HUDEP-2 (cell line): ENCODE data around the gene ZG16B.

Experiments
- DNase-seq, 76 experiments: peaks; one replicate each; lab custom pipeline; 2025; ENCODE audit not compliant: unreplicated experiment in 76 of 76; lab: John Stamatoyannopoulos, UW

The ZG16B gene

DNA sequence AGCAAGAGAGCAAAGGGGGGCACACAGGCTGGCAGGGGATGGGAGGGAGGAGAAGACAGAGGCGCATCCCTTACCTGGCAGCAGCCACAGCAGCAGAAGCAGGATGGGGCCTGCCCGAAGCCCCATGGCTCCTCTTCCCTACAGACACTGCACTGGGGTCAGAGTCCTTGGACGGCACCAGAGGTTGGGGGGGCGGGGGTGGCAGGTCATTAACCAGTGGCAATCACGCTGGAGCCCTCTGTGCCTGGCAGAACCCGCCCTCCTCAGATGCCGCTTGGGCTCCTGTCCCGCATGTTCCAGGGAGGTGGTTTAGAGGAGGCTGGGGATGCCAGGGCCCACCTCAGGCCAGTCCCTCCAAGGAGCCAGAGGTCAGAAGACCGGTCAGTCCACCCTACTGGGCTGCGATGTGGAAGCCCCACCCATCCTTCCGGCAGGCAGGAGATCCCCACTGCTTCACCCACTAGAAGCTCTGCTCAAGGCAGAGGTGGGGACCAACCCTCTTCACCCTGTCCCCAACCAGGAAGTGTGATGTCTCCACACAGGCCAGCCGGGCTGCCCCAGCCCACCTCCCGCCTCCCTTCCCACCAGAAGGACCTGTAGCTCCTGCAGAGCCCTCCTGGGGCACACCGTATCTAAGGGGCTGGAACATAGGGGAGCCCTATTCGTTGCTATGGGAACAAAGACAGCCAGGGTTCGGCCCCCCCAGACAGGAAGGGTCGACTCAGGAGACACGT, 11.7 kb downstream of the ZG16B start:
- DNase-seq = no peak

DNA sequence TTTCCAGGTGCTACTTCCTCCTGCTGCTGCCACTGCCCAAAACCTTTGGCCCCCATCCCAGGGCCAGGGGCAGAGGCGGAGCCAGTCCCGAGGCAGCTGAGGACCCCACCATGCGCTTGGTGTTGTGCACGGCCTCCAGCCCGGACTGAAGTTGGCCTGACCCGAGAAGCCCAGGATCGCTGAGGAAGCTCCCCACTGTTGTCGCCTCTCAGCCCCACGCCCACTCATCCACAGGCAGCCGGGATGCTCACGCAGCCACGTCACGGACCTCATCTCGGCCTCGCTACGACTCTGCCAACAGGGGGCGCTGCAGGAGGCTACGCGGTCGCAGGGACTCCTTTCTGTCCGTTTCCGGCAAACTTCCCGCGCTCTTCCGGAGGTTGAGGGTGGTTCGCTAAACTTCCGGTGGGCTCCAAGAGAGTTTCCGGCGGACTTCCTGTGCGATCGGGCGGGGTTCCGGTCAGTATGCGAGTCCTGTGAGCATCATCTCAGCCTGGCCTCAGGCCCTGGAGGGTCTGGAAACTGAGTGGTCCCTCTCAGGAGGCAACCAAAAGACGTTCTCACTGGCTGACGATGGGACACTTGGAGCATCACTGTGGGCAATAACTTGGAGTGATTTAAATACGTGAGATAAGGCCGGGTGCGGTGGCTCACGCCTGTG, 12.4 kb downstream of the ZG16B start:
- DNase-seq = peak in 29 of 76 experiments; percentile 3 to 39 (median 18)

DNA sequence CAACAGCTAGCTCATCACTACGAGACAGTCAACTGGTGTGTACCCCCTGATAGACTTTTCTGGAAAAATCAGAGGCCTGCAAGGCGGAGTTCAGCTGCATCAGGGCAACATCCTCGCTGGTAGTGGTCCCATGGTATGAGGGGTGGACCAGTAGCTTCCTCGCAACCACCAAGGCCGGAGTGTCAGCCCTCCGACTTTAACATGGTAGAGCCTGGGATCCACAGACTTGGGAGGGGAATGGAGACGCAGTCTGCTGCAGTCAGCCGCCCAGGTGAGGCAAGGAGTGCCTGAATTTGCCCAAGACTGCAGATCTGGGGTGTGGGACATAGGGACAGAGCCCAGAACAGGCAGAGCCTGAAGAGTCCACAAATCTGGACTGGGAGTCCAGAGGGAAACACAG, 13.4 kb downstream of the ZG16B start:
- DNase-seq = no peak

DNA sequence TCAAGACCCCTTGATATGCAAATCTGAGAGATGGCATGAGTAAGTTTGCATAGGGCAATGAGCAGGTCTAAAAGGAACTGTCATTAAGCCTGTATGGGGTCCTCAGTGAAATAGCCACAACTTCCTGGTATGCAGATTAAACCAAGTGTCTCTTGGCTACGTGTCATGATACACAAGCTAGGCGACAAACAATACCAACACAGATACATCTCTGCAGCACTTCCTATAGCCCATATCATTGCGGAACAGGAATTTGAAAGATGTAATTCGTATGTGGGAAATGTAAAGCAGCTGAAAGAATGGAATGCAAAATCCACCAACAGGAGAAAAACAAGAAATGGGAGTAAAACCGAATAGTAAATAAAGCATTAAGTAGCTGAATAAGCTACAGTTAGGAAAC, 15.0 kb downstream of the ZG16B start:
- DNase-seq = no peak

DNA sequence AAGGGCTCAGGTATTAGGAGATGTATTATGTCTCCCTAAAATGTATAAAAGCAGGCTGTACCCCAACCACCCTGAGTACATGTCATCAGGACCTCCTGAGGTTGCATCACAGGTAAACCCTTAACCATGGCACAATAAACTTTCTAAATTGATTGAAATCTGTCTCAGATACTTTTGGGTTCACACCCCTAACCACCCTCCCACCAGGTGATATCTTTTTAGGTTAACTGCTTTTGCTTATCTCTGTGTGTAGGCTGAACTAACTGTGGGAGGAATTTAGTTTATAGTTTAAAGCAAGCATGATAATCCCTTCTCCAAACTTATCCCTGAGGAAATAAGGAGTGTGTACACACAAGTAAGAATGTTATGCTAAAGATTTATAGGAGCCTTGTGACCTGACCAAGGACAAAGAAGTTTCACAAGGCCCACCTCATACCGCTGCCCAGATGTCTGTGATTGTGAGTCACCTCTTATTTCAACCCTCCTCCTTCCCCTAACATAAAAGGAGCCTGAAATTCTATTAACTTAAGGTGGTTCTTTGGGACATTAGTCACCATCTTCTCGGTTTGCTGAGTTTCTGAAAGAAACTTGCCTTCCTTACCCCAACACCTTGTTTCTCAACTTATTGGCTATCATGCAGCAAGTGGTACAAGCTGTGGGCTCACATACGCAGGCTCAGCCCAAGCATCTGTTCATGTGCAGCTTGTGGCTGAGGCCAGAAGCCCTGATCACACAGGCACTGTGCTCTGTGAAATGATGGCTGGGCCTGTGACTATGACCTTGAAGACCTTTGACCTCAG, 16.6 kb downstream of the ZG16B start:
- no peak for DNase-seq

DNA sequence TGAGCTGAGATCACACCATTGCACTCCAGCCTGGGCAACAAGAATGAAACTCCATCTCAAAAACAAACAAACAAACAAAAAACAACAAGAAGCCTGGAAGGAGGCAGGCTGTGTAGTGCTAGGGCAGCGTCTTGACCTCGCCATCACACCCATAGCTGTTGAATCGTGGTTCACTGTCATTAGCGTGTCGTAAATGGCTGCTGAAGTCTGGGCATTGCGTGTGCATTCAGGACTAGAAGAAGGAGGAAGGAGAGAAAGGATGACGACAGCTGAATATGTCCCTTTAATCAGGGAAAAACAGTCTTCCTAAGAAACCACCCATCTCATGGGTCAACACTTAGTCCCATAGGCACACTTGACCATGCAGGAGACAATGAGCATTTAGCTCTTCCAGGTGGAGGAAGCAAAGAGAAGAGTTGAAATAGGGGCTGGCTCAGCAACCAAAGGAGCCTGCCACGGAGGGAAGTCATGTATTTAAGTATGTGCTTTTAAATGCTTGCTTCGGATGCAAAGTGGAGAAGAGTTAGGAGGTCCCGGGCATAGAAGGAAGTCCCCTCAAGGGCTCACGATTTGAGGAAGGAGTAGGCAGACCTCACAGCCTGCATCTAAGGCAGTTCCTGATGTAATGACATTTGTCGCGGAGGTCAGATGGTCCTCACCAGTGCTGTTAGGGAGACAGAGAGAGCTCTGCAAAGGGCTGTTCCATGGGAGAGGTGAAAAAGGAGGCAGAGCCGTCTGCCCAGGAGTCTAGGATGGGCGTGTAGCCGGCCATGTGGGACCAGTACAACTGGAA, 19.0 kb downstream of the ZG16B start:
- no peak for DNase-seq

DNA sequence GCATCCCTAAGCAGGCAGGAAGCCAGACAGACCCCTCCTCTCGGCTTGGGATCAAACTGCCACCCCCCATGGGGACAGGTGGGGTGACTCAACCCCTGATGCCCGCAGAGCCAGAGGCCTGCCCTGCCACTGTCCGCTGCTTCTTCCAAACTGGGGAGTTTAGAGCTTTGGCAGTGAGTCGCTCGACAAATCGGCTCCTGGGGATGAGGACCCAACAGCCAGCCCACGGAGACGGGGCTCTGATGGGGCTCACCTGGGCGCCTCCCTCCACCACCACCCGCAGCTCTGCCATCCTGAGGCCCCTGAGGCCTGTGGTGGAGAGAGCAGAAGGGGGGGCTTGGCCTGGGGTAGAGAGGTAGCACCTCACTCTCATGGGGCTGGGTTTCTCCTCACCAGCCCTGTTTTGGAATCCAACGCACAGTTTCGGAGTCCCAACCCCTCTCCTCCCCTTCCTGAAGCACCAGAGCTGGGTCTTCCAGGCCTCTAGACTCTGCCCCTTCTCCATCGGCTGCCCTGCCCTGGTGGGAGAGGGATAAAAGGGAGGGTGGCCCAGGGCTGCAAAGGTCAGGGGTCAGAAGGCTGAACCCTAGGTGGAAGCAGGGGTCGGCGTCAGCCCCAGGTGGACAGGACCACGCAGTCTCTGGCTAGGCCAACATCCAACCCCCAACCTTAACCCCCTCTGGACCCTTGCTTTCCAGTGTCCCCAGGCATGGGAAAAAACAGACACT, 22.1 kb downstream of the ZG16B start:
- DNase-seq = no peak

DNA sequence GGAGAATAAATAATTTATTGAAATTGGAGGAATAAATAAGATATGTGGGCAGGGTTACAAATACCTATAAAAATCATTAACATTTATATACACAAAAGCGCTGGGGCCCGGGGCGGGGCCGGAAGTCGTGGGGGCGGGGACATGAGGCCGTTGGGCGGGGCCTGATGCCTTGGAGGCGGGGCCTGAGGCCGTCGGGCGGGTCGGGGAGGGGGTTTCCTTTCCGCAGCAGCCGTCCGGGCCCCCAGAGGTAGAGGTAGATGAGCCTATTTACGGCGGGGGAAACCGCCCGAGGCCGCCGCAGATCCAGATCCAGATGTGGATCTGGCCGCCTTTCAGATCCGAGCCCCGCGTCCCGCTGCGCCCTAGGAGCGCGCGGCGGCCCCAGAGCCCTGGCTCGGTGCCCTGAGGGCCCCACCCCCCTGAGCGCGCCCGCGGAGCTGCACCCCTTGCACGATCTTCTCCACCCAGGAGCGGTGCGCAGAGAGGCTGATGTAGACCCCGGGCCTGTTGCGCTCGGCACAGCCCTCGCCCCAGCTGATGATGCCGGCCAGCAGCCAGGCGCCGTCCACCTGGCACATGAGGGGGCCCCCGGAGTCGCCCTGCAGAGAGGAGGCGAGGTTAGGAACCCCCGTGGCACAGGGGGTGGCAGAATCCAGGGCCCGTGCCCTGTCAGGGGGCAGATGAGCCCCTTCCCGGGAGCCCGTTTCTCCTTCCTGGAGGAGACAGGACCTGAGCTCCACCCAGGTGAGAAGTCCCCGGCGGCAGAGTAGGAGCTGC, 22.8 kb downstream of the ZG16B start:
- no peak for DNase-seq

DNA sequence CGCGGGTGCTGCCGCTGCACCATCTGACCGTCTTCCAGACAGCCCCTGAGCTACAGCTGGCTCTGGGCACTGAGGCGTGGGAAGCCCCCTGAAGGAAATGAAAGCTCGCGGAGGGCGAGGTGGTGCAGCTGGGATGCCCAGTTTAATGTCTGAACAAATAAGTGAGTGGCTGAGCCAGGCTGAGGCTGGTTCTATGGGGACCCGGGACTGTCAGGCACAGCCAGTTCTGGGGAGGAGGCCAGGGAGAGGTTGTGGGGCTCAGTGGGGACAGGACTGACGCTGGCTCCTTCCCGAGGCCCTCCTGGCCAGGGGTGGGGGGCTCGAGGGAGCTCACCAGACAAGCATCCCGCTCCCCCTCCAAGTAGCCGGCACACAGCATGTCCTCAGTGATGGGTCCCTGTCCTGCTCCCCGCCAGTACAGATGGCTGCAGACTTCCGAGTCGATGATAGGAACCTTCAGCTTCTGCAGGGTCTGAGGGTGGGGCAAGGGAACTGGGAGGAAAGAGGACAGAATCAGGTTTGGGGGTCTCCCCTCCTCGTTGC, 23.5 kb downstream of the ZG16B start:
- DNase-seq = no peak

DNA sequence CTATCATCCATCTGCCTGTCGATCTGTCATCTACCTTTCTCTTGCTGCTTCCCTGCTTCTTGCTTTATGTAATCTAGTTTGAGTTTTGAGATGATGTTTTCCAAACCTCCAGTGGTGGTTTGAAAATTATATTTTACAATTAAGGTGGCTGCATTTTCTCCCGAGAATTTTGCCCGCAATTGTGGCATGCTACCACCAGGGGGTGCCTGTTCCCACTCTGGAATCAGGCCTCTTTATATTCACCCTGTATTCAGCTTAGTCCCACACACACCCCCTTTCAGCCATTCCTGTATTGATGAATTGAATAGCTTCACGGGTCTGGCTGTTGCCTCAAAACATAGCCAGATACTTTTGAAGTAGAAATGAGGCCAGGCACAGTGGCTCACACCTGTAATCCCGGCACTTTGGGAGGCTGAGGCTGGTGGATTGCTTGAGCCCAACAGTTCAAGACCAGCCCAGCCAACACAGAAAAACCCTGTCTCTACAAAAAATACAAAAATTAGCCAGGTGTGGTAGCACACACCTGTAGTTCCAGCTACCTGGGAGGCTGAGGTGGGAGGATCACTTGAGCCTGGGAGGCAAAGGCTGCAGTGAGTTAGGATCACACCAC, 24.7 kb downstream of the ZG16B start:
- DNase-seq = peak in 9 of 76 experiments; percentile 10 to 33 (median 16)

DNA sequence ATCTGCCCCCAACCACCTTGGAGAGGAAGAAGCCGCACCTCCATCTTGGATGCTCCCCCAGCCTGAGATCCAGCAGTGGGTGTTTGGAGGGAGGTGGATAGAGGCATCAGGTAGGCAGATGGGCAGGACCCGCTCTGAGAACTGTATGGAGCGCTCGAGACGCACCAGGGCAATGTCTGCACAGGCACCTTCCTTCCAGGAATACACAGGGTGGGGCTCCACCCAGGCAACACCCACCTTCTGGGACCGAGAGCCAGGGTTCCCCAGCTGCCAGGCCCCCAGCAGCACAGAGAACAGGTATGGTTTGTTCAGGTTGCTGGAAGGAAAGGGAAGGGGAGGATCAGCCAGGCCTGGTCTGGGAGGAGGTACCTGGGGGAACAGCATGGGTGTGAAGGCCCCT, 25.4 kb downstream of the ZG16B start:
- DNase-seq = no peak

DNA sequence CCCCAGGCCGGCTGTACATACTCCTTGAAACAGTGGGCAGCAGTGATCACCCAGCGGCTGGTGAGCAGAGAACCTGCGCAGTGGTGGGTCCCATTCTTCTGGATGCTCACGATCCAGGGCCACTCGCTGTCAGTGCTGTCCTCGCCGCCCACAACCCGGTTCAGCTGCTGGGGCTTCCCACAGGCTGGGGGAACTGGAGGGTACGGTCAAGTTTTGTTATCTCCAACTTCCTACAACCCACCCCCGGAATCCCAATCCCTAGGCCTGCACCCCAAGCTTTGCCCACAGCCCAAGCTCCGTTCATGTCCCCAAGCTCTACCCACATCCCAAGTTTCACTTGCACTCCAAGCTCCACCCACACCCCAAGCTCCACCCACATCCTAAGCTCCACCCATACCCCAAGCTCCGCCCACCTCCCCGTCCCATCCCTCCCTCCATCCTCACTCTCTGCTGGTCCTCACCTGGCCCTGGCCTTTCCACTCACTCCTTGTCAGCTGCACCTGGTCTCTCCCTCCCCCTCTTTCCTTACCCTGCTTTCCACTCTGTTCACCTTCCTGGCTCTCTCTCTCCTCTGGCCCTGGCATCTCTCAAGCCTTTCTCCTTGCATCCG, 26.1 kb downstream of the ZG16B start:
- DNase-seq = peak in 4 of 76 experiments; percentile 2 to 7 (median 4)

DNA sequence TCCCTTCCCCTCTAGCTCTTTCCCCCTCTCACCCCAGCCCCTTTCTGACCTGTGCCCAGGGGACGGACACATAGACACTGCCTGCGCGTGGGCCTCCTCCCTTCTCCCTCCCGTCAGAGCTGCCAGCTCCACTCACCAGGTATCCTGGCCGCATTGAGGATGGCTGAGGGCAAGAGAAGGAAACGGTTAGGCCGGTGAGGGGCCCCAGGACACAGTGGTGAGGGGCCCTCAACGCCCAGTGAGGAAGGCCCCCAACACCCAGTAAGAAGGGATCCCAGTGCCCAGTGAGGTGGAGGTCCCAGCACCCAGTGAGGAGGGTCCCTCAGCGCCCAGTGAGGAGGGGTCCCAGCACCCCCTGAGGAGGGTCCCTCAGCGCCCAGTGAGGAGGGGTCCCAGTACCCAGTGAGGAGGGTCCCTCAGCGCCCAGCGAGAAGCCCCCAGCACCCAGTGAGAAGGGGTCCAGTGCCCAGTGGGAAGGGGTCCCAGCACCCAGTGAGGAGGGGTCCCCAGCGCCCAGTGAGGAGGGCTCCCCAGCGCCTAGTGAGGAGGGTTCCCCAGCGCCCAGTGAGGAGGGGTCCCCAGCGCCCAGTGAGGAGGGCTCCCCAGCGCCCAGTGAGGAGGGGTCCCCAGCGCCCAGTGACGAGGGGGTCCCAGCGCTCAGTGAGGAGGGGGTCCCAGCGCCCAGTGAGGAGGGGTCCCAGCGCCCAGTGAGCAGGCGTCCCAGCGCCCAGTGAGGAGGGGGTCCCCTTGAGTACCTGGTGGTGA, 26.8 kb downstream of the ZG16B start:
- DNase-seq = no peak

DNA sequence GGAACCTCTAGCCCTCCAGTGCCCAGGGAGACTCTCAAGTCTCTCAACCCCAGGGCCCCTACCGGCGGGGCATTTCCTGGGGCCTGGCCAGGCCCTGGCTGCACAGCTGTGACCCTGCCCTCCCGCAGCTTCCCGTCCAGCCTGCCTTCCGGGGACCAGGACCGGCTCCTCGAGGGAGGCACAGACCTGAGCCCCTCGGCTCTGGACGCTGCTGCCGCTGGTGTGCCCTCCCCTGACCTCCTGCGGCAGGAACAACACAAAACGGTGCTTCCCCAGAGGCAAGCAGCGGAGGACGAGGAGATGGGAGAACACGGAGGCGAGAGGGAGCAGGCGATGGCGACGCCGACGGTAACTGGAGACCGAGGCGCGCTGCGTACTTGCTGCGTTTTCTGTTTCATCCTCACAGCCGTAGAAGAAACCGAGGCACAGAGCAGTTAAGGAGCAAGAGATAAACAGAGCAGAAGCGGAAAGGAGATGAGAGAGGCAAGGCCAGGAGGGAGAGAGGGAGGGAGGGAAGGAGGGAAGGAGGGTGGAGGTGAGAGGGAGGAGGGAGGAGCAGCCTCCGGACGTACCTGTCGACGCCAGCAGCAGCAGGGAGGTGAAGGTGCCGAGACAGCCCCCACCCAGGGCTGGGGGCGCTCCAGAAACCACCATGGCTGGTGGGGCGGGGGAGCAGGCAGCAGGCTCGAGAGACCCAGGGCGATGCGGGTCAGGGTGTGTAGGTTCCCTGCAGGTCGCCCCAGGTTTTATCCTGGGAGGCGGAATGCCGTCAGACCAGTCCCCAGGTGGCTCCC, 27.5 kb downstream of the ZG16B start, which contains the start of gene PRSS22:
Gene PRSS22 (minus strand): TSS at position 720 of the 794 bp plus-strand sequence. CDS start 66 bp downstream, at position 654.
- no peak for DNase-seq

DNA sequence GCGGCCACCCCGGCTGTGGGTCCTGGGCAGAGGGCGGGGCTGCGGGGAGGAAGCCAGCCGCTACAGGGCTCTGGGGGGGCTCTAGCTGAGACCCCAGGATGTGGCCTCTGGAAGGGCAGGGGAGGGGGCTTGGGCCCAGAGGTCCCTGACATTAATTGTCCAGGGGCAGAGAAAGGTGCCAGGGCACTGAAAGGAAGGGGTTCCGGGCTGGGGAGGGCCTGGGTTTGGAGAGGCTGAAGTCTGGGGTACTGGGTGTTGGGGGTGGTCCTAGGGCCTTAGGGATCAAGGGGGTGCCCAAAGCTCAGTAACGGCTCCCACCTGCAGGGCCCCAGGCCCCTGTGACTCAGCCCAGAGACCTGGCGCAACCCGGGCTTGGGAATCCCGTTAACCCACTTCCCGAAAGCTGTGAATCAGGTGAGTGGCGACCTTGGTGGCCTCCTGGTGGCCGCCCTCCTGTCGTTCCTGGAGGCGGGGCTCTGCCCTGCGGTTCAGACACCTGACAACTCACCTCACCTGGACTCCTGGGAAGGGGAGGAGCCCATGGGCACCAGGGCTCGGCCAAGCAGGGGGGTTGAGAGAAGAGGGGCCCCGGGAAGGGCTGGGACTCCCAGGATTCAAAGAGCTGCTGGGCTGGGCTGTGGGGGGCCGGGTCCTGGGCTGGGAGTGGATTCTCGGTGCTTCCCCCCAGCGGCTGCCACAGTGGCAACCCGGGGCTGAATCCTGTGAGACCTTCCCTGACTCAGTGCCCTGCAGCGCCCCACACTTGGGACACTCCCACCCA, 28.3 kb downstream of the ZG16B start:
- no peak for DNase-seq
